Neural progenitor cell (in vitro differentiated cells): ENCODE measurements around the gene INMT.

Experiments used
- EZH2 ChIP-seq: fragments of 200-600 bp; sonication (generic); IDR thresholded peaks from 2 replicates; pipeline ENCODE4 v1.6.1; 2017; ENCODE audit warnings: antibody characterized with exemption, mild to moderate bottlenecking, moderate library complexity
- EZH2phosphoT487 ChIP-seq: fragments of 200-600 bp; sonication (generic); IDR thresholded peaks from 2 replicates; pipeline ENCODE4 v1.6.1; 2017; ENCODE audit warnings: antibody characterized with exemption
- TF ChIP-seq, protein P1 (sequence below): fragments of 200-600 bp; sonication (generic); IDR thresholded peaks from 2 replicates; pipeline ENCODE4 v1.5.1; 2017; ENCODE audit warnings: antibody characterized with exemption, mild to moderate bottlenecking

DNA sequence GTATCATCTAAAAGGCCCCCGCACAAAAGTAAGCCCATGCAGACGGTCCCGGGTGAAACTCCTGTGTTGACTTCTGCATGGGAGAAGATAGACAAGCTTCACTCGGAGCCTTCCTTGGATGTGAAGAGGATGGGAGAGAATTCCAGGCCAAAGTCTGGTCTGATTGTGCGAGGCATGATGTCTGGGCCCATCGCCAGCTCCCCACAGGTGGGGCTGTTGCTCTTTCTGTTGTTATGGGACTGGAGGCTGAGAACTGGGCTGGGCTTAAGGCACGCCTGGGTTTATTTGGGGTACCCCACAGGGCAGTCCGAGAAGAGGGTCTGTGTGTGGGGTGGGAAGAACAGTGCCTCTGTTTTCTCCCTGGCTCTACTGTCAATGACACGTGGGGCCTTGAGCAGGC lies 33.9 kb downstream of the INMT start:
- TF ChIP-seq, protein P1, sequence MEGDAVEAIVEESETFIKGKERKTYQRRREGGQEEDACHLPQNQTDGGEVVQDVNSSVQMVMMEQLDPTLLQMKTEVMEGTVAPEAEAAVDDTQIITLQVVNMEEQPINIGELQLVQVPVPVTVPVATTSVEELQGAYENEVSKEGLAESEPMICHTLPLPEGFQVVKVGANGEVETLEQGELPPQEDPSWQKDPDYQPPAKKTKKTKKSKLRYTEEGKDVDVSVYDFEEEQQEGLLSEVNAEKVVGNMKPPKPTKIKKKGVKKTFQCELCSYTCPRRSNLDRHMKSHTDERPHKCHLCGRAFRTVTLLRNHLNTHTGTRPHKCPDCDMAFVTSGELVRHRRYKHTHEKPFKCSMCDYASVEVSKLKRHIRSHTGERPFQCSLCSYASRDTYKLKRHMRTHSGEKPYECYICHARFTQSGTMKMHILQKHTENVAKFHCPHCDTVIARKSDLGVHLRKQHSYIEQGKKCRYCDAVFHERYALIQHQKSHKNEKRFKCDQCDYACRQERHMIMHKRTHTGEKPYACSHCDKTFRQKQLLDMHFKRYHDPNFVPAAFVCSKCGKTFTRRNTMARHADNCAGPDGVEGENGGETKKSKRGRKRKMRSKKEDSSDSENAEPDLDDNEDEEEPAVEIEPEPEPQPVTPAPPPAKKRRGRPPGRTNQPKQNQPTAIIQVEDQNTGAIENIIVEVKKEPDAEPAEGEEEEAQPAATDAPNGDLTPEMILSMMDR = no peak
- no peak for TF ChIP-seq EZH2phosphoT487
- TF ChIP-seq EZH2 = no peak
